ENCODE results near the gene TEX101. TPM values are rescaled to one million over a fixed set of nuclear protein-coding genes. Genes with fewer than 3 reads are reported as not detected.
"Not testable (repeated sequence)": the region's sequence is repeated elsewhere in the genome, so short reads cannot be mapped to it uniquely, and the experiment has no call there.

Gene TEX101, protein sequence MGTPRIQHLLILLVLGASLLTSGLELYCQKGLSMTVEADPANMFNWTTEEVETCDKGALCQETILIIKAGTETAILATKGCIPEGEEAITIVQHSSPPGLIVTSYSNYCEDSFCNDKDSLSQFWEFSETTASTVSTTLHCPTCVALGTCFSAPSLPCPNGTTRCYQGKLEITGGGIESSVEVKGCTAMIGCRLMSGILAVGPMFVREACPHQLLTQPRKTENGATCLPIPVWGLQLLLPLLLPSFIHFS
- total RNA-seq (2021; ENCODE audit: unreplicated experiment) (not detected), Bru-seq, nascent RNA (not detected), BruChase-seq, experiment 1, labeled RNA remaining after a 2-hour chase (not detected), BruChase-seq, experiment 2, labeled RNA remaining after a 6-hour chase (not detected)
- polyA plus RNA-seq (2012; ENCODE audit: insufficient read length): not detected
- long read RNA-seq: 0 reads

DNA sequence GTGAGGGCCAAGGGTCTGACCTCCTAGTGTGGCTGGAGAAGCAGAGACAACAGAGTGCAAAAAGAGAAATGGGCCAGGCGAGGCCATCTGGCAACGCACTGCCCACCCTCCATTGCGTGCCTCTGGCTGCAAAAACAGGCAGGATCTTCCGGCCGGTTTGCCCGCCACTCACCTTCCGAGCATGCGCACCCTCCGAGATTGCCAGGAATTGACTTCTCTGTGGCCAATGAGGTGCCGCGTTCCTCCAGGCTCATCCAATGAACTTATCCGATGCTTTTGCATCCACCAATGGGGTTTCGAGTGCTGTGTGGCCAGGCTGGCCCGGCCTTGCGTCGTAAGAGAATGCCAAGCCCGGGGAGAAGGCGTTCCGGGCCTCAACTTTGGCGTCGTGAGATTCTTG is at the start of gene TEX101:
Gene TEX101, plus strand, starts transcription at position 337 of the 400 bp plus-strand sequence. CDS start 1,030 bp downstream, outside the sequence.
- Histone ChIP-seq H3K27me3 (ENCODE audit: control insufficient read depth, insufficient read depth, low read length) (no peaks in the 10 kb centered on the region), H3K9me3 (ENCODE audit: control insufficient read depth, insufficient read depth, low read depth, low read length) (no peaks in the 10 kb centered on the region), H3K27ac (ENCODE audit: low read length) (no peak within 1 kb of the TSS), H3K36me3 (ENCODE audit: control insufficient read depth, insufficient read depth, low read length) (no peaks in the 10 kb centered on the region), H3K4me1 (ENCODE audit: control insufficient read depth, insufficient read depth, low read length) (no peaks in the 10 kb centered on the region), H3K4me3 (ENCODE audit: low read depth in 2 of 2, low read length in 2 of 2) (no peak within 1 kb of the TSS)
- BruUV-seq (replicated peaks): no TSS peak
- ATAC-seq (no peak), DNase-seq (ENCODE audit: low read depth, low spot score) (no peak)
- ChIA-PET POLR2A (no interaction called here), CTCF (no interaction called here)
- intact Hi-C loops (cut with micrococcal nuclease; ENCODE audit: unreplicated experiment) (no loop called here), in situ Hi-C loops (cut with HindIII; ENCODE audit: low pct_unique_long_range_greater_than_20kb, low sequenced_read_pairs) (no loop called here)
- no peak for TF ChIP-seq TCF7L2 (IDR thresholded peaks at IDR 0.05; ENCODE audit: low read depth, low read length)
- TF ChIP-seq, protein P1, sequence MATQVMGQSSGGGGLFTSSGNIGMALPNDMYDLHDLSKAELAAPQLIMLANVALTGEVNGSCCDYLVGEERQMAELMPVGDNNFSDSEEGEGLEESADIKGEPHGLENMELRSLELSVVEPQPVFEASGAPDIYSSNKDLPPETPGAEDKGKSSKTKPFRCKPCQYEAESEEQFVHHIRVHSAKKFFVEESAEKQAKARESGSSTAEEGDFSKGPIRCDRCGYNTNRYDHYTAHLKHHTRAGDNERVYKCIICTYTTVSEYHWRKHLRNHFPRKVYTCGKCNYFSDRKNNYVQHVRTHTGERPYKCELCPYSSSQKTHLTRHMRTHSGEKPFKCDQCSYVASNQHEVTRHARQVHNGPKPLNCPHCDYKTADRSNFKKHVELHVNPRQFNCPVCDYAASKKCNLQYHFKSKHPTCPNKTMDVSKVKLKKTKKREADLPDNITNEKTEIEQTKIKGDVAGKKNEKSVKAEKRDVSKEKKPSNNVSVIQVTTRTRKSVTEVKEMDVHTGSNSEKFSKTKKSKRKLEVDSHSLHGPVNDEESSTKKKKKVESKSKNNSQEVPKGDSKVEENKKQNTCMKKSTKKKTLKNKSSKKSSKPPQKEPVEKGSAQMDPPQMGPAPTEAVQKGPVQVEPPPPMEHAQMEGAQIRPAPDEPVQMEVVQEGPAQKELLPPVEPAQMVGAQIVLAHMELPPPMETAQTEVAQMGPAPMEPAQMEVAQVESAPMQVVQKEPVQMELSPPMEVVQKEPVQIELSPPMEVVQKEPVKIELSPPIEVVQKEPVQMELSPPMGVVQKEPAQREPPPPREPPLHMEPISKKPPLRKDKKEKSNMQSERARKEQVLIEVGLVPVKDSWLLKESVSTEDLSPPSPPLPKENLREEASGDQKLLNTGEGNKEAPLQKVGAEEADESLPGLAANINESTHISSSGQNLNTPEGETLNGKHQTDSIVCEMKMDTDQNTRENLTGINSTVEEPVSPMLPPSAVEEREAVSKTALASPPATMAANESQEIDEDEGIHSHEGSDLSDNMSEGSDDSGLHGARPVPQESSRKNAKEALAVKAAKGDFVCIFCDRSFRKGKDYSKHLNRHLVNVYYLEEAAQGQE (IDR thresholded peaks at IDR 0.05; ENCODE audit: insufficient read depth in 1 of 2, low read depth in 2 of 2, low read length in 1 of 2): no peak

DNA sequence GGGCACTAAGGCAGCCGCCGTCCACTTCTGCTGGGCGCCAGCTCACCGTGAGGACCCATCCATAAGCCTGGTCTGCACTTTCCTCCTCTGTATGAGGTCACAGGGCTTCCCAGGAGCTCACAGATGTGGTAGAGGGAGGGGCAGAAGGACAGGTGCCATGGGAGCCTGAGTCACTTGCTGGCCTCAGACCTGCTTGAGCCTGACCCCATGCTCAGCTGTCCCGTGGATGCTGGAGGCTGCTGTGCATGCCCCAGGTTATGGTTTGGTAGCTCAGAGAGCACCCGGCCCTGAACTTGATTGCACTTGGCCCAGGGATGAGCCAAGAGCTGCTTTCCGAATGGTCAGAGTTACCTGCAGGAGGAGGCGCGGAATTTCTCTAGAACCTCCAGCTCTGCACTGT is 49.0 kb upstream of the TEX101 start:
- H3K9me3 ChIP-seq (ENCODE audit: control insufficient read depth, insufficient read depth, low read depth, low read length); H3K27me3 ChIP-seq (ENCODE audit: control insufficient read depth, insufficient read depth, low read length); ATAC-seq; DNase-seq (ENCODE audit: low read depth, low spot score); H3K4me3 ChIP-seq (ENCODE audit: low read depth in 2 of 2, low read length in 2 of 2); H3K4me1 ChIP-seq (ENCODE audit: control insufficient read depth, insufficient read depth, low read length); H3K36me3 ChIP-seq (ENCODE audit: control insufficient read depth, insufficient read depth, low read length); POLR2A ChIA-PET; in situ Hi-C loops (cut with HindIII; ENCODE audit: low pct_unique_long_range_greater_than_20kb, low sequenced_read_pairs); BruUV-seq (replicated peaks); CTCF ChIA-PET; intact Hi-C loops (cut with micrococcal nuclease; ENCODE audit: unreplicated experiment); H3K27ac ChIP-seq (ENCODE audit: low read length): not testable (repeated sequence)

DNA sequence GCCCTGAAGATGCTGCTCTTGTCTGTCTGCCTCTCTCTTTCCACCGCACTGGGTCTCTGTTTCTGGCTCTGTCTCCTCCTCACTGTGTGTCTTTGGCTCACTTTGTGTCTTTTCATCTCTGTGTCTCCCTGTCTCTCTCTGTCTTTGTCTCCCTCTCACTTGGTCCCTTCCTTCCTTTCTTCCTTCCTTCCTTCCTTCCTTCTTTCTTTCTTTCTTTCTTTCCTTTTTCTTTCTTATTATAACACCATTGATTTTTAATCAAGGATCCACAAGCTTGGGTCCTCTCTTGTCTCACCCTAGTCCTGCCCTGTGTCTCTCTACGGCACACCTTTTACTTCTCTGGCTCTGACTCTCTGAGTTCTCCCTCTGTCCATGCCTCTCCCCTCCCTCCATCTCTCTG is 46.9 kb upstream of the TEX101 start:
- H3K27ac ChIP-seq (ENCODE audit: low read length): no peak overlapping the region
- intact Hi-C loops (cut with micrococcal nuclease; ENCODE audit: unreplicated experiment): no loop called here
- ATAC-seq (no peak), DNase-seq (ENCODE audit: low read depth, low spot score) (no peak)
- H3K9me3 ChIP-seq (ENCODE audit: control insufficient read depth, insufficient read depth, low read depth, low read length): no peaks in the 10 kb centered on the region
- no TSS peak for BruUV-seq (replicated peaks)
- H3K4me1 ChIP-seq (ENCODE audit: control insufficient read depth, insufficient read depth, low read length): no peaks in the 10 kb centered on the region
- ChIA-PET POLR2A (no interaction called here), CTCF (no interaction called here)
- in situ Hi-C loops (cut with HindIII; ENCODE audit: low pct_unique_long_range_greater_than_20kb, low sequenced_read_pairs): no loop called here
- no peaks in the 10 kb centered on the region for H3K36me3 ChIP-seq (ENCODE audit: control insufficient read depth, insufficient read depth, low read length)
- peaks cover 2% of the 10 kb centered on the region; the same call in 1 of the 2 replicates for H3K27me3 ChIP-seq (ENCODE audit: control insufficient read depth, insufficient read depth, low read length)
- no peak overlapping the region for H3K4me3 ChIP-seq (ENCODE audit: low read depth in 2 of 2, low read length in 2 of 2)
- TF ChIP-seq POLR2AphosphoS5 (IDR thresholded peaks at IDR 0.05; ENCODE audit: low read depth, low read length) (no peak), SIN3A (IDR thresholded peaks at IDR 0.05; ENCODE audit: borderline replicate concordance, insufficient read depth, low read depth, low read length) (no peak), TCF7L2 (IDR thresholded peaks at IDR 0.05; ENCODE audit: low read depth, low read length) (no peak)
- TF ChIP-seq, protein P1 (IDR thresholded peaks at IDR 0.05; ENCODE audit: insufficient read depth in 1 of 2, low read depth in 2 of 2, low read length in 1 of 2): no peak
- TF ChIP-seq, protein P2, sequence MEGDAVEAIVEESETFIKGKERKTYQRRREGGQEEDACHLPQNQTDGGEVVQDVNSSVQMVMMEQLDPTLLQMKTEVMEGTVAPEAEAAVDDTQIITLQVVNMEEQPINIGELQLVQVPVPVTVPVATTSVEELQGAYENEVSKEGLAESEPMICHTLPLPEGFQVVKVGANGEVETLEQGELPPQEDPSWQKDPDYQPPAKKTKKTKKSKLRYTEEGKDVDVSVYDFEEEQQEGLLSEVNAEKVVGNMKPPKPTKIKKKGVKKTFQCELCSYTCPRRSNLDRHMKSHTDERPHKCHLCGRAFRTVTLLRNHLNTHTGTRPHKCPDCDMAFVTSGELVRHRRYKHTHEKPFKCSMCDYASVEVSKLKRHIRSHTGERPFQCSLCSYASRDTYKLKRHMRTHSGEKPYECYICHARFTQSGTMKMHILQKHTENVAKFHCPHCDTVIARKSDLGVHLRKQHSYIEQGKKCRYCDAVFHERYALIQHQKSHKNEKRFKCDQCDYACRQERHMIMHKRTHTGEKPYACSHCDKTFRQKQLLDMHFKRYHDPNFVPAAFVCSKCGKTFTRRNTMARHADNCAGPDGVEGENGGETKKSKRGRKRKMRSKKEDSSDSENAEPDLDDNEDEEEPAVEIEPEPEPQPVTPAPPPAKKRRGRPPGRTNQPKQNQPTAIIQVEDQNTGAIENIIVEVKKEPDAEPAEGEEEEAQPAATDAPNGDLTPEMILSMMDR (IDR thresholded peaks at IDR 0.05): no peak

DNA sequence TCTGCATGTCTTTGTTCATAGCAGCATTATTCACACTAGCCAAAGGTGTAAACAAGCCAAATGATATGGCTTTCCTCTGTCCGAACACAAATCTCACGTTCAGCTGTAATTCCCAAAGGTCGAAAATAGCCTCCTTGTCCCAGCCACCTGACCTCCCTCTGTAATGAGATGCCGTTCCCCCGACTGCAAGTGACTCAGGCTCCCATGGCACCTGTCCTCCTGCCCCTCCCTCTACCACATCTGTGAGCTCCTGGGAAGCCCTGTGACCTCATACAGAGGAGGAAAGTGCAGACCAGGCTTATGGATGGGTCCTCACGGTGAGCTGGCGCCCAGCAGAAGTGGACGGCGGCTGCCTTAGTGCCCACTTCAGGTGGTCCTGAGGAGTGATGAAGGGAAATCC is 45.8 kb upstream of the TEX101 start:
- H3K36me3 ChIP-seq (ENCODE audit: control insufficient read depth, insufficient read depth, low read length); POLR2A ChIA-PET; ATAC-seq; in situ Hi-C loops (cut with HindIII; ENCODE audit: low pct_unique_long_range_greater_than_20kb, low sequenced_read_pairs); DNase-seq (ENCODE audit: low read depth, low spot score); H3K4me1 ChIP-seq (ENCODE audit: control insufficient read depth, insufficient read depth, low read length); H3K27me3 ChIP-seq (ENCODE audit: control insufficient read depth, insufficient read depth, low read length); BruUV-seq (replicated peaks); intact Hi-C loops (cut with micrococcal nuclease; ENCODE audit: unreplicated experiment); H3K9me3 ChIP-seq (ENCODE audit: control insufficient read depth, insufficient read depth, low read depth, low read length); H3K27ac ChIP-seq (ENCODE audit: low read length); CTCF ChIA-PET; H3K4me3 ChIP-seq (ENCODE audit: low read depth in 2 of 2, low read length in 2 of 2): not testable (repeated sequence)

Measured in Panc1 (cell line).